H54 (cell line): ENCODE measurements around the gene PRSS56.

Source experiments
- DNase-seq: peaks from one replicate; pipeline ENCODE4 v3.0.0; 2011; ENCODE audit warnings: low spot score, mixed read lengths; ENCODE audit not compliant: insufficient read length
- FAIRE-seq: peaks from 3 replicates; lab custom pipeline; 2011; peaks lifted over from hg19 to GRCh38; lab: Jason Lieb, UNC
- POLR2A ChIP-seq: IDR thresholded peaks from 2 replicates; pipeline ENCODE4 v1.6.1; 2011; ENCODE audit warnings: low read depth, mild to moderate bottlenecking, low read length

PRSS56 gene

DNA sequence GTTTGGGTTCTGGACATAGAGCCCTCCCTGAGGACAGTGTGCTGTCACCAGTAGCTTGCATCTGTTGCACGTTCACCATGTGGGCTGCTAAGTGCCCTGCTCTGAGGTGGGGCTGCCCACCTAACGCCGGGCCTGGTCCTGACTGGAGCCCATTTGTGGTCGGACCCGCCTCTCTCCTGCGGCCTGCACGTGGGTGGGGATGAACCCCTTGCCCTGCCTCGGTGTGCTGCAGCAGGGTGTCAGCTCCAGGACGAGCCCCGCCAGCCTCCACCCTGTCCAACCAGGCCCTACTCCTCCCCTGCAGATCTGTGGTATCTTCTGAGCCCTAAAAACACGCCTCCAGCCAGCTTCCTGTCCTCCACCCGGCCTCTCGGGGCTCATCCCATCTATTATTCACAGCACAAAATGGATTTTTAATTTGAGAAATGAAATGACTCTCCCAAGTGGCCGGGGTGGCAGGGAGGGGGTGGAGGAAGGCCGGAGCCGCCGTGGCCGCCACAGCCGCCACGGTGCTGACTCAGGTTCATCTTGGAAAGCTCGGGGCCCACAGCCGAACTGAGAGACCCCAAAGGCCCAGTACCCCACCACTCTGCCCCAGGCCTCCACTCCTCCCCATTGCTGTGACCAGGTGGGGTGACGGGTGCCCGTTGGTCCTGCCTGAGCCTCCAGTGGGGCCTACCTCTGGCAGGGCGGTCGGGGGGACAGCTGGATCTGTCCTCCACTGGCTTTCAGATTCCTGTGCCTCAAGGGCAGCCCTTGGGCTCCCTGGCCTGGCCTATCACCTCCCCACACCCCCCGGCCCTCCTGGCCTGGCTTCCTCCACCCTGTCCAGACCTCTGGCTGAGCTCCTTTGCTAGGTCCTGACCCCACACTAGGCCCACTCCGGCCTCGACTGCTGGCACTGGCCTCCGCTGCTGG lies 29.7 kb upstream of the PRSS56 start:
- FAIRE-seq: no peak
- TF ChIP-seq POLR2A: no peak
- DNase-seq: no peak

DNA sequence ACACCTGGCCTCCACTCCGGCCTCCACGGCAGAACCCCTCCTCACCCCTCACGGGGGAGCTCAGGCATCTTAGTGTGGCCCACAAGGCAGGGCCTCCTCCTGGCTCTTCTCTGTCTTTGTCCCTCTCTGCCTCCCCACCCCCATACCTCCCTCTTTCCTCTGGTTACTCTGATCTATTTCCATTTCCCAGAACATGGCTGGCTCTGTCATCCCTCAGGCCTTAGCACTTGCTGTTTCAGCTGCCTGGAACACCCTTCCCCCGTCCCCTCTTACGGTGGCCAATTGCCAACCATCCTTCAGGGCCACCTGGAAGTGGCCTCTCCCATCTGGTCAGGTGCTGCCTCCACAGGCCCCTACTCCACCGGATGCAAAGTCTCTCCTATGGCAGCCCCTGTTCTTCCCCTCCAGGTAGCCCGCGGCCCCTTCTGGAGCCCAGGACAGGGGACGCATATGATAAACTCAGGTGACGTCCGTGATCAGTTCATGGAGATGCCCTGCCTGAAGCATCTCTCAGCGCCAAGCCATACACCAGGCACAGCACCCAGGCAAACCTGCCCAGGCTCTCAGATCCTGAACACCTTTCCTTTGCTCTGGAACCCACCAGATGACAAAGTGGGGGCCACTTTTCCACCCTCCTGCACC lies 28.9 kb upstream of the PRSS56 start:
- DNase-seq: no peak
- no peak for TF ChIP-seq POLR2A

DNA sequence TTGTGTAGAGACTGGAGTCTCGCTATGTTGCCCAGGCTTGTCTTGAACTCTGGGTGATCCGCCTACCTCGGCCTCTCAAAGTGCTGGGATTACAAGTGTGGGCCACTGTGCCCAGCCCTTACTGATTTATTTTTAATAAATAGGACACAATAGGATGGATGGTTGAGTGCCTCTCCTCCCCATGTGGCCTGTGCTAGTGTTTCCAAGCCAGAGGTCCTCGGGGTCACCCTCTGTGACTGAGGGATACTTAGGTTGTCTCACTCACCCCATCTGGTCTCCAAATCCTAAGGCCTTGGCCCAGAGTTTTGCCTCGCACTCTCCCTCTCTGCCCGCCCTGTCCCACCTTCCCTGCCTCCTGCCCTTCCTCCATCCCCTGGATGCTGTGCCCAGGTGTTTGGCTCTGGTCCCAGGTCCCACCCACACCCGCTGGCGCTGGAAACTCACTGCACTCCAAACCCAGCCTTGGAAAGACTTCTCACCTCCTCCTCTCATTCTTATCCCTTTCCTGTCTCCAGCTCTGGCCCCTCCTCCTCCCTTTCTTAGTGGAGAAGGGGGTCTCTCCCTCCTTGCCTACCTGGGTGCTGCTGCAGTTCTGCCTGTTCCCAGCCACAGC lies 27.8 kb upstream of the PRSS56 start:
- no peak for FAIRE-seq
- DNase-seq: no peak
- no peak for TF ChIP-seq POLR2A

More for the DNA sequence above, 28.9 kb upstream of the PRSS56 start:
- no peak for FAIRE-seq

DNA sequence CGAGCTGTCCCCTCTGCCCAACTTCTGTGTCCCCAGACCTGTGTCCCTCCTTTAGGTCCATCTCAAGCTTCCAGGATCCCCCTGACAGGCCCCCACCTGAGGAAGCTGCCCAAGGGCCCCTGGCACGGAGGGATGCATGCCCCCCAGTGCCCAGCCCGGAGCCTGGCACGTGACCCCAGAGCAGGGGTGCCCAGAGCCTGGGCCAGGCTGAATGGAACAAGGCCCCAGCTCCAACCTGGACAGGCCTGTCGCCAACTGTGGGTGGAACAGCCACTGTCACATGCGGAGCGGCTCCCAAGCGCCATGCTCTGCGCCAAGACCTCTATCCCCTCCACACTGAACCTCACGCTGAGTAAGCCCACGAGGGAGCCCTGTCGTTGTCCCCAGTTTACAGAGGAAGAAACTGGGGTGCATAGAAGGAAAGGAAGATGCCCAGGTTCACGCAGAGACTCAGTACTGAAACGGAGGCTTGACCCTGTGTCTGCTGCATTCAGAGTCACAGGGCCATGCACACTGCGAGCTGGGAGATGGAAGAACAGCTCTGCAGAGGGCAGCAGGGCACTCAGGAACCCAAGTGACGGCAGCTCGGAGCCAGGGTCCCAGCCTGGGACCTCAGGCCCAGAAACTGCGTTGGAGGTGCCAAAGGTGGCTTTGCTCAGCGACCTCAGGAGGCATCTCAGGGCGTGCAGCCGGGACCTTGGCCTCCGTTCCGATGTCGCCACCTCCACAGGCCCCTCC lies 27.1 kb upstream of the PRSS56 start:
- DNase-seq: no peak
- FAIRE-seq: no peak
- TF ChIP-seq POLR2A: no peak

DNA sequence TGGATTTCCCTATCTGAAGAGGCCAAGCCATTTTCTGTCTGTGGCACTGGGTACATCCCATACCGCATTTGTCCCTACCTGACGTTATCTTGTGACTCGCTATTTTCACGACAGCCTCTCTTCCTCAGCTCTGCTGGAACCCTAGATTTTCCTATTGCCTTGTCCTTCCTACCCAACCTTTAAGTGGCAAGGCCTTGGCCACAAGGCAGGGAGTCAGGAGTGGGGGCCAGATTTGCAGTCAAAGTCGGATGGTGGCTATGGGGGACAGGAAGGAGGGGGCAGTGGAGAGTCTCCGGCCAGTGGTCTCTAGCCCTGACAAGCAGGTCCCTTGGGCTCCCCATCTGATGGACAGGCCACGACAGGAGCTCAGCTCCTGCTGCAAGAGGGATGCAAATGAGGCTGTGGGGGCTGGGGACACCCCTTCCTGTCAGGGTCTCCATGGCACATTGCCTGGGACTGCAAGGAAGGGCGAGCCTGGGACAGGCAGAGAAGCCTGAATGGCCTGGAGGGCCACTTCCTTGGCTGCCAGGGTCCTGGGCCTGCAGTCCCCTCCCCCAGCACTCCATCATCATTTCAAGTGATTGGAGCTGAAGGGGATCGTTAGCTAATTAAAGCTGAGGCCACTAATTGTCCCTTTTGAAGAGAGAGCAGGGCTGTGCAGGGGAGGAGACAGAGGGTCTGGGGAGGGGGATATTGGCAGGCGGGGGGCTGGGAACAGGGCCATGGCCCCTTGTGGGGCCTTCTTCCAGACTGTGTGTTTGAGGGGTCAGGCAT lies 26.3 kb upstream of the PRSS56 start:
- DNase-seq: no peak

DNA sequence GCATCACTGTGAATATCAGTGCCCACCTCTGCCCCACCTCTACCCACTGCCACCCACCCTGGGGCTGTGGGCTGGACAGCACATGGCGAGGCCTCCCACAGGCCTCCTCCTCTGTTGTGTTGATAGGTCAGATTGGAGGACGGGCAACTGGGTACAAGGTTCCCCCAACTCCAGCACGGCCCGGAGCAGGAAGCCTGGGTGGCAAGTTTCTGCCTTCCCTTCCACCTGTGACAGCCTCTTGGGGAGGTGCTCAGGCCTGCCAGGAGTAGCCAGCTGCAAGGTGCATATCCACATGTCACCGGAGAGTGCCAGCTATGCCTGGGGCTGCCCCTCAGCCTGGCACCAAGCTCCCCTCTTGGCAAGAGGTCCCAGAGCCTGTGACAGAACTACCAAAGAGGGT lies 25.6 kb upstream of the PRSS56 start:
- FAIRE-seq: no peak
- no peak for TF ChIP-seq POLR2A
- DNase-seq: no peak

More for the DNA sequence above, 26.3 kb upstream of the PRSS56 start:
- FAIRE-seq: no peak
- no peak for TF ChIP-seq POLR2A

DNA sequence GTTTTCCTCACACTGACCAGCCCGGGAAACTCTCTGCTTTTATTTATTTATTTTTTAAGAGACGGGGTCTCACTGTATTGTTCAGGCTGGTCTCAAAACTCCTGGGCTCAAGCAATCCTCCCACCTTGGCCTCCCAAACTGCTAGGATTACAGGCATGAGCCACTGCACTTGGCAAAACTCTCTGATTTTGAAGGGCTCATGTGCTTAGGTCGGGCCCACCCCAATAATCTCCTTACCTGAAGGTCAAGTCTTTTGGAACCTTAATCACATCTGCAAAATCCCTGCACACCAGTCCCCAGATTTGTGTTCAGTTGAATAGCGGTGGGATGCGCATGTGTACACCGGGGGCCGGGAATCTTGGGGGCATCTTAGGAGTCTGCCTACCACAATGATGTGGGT lies 24.9 kb upstream of the PRSS56 start:
- DNase-seq (no peak), FAIRE-seq (no peak)
- no peak for TF ChIP-seq POLR2A

DNA sequence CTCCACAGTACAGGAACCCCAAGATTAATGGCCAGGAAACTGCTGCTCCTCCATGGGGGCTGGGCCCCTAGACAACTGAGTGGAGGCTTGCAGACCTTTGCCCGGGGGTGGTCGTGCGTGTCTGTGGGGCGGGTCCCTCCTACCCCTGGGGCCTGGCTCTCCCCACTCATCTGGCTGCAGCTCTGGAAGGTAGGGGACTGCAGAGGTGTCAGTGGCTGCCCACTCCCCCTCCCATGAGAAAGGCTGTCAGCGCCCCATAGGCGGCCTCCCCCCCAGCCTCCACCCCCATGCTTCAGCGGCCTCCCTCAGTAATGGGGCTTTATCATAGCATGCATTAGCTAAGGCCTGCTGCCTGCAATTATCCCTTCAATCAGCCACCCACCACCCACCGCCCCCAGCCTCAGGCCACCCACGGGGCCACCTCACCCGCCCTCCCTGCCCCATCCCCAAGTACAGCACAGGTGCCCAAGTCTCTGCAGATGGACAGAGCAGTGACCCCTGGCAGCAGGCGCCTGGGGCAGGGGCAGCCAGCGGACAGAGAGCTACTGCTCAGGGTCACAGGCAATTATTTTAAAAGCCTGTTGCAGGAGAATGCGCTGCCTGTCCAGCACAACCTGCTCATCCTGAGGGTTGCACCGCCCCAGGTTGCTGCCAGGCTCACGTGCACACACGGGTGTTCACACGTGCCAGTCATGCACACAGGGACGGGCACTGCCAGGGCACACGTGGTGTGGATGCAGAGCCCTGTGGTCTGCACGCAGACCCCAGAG lies 23.5 kb upstream of the PRSS56 start:
- DNase-seq (no peak), FAIRE-seq (no peak)
- TF ChIP-seq POLR2A: no peak

DNA sequence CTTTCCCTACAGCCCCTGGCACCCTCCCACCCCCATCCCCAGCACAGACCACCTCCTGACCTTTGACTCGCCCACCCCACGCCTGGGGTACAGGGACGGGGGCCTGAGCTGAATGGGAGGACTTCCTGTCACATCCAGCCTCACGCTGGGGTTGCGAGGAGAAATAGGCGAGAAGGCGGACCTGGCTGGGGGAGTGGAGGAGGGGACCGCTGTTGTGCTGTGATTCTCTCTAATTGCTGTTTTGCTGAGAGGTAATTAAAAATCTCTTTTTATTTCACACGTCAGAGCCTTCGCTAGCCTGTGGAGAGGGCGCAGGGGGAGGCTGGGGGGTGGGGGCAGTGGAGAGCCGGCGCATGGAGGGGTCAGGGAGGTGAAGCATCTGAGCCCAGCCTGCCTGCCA lies 22.8 kb upstream of the PRSS56 start:
- TF ChIP-seq POLR2A: no peak
- FAIRE-seq: no peak

DNA sequence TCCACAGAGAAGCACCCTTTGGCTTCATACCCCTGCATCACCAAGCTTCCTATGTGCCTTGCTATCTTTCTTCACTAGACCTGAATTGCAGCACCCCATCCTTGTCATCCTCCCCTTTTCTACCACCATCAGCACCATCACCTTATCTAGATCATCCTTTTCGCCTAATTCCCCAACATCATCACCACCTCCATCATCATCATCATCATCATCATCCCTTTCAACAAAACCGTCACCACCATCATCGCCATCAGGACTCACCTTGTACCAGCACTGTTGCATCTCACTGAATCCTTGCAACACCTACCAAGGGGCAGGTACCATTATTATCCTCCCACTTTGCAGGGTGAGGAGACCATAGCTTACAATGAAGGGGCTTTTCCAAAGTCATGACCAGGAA lies 21.7 kb upstream of the PRSS56 start:
- no peak for TF ChIP-seq POLR2A
- DNase-seq (no peak), FAIRE-seq (no peak)

More for the DNA sequence above, 22.8 kb upstream of the PRSS56 start:
- no peak for DNase-seq

DNA sequence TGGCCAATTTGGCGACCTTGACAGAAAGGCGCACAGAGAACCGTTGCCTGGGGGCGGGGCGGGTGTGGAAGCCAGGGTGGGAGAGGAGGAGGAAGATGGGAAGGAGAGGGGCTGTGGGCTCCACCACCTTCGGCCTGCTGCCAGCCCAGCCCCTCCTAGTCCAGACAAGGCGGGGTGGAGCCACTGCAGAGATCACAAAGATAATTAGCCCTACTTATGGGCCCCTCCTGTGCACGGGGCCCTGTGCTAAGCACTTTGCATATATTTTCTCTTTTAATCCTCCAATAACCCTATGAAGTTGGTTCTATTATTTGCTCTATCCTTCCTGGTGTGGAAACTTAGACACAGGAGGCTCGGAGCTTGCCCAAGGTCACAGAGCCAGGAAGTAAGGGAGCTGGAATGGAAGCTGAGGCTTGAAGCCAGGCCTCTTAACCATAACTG lies 18.8 kb upstream of the PRSS56 start:
- TF ChIP-seq POLR2A: no peak

DNA sequence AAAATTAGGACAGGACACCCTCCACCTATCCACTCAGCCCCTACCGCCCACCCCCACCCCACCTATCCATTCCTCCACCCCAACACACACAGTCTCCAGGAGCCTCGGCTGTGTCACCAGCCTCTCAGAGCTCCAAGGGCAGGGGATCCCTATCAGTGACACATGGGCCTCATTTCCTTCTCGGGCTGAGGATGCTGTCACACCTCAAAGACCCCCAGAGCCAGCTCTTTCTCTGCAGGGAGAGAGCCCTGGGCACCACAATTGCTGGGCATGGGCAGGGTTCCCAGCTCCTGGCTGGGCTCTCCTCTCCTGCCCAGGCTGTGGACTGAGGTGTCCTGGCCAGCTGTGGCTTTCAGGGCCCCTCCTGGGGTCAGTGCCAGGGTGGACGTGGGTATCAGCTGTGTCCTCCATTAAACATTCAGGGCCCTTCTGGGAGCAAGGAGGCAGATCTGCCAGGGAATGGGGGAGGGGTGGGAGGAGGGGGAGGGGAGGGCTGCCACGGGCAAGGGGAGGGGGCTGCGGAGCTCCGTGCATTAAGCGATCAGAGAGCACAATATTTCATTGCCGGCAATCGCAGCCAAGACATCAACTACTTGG lies 18.3 kb upstream of the PRSS56 start:
- no peak for TF ChIP-seq POLR2A
- DNase-seq (no peak), FAIRE-seq (no peak)

More for the DNA sequence above, 18.8 kb upstream of the PRSS56 start:
- FAIRE-seq: no peak
- DNase-seq: no peak

DNA sequence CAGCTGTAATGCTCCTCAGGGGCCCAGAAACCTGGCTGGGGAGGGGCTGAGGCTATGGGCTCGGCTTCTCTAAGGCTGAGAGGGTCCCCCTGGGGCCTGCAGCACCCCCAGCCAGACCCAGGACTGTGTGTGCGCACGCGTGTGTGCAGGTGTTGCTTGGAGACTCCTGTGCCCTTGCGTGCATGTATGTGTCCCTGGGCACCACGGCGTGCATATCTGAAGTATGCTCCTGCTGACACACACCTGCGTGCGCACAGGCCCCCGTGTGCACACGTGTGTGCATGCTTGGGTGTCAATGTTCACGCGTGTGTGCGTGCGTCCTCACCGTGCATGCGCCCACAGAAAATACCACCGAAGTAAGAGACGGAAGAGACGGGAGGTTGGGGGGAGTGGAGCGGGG lies 17.7 kb upstream of the PRSS56 start:
- no peak for TF ChIP-seq POLR2A
- FAIRE-seq: no peak
- DNase-seq: no peak
